HepG2 (cell line): Measurements from ENCODE around the gene SSC4D. TPM values are rescaled to one million over a fixed set of nuclear protein-coding genes. Genes with fewer than 3 reads are reported as not detected.

Experiments used
- FOXA1 ChIP-seq, 2 experiments: fragments of 450-650 bp in 1 of 2; sonication (generic) in 1 of 2; formaldehyde crosslinking in 1 of 2; IDR thresholded peaks; 2 replicates each; pipeline versions ENCODE4 v1.4.0 to v1.6.1; 2016 to 2020; ENCODE audit warnings: missing genetic modification reagents in 1 of 2
- FUBP1 ChIP-seq: sonication (generic); formaldehyde crosslinking; IDR thresholded peaks from 2 replicates; pipeline ENCODE4 v1.5.1; 2020; ENCODE audit warnings: missing genetic modification reagents, mild to moderate bottlenecking, borderline replicate concordance
- MEF2D ChIP-seq: sonication (generic); formaldehyde crosslinking; IDR thresholded peaks from 2 replicates; pipeline ENCODE4 v1.5.1; 2020; ENCODE audit warnings: mild to moderate bottlenecking, missing genetic modification reagents
- NCOA1 ChIP-seq: sonication (generic); formaldehyde crosslinking; IDR thresholded peaks from 2 replicates; pipeline ENCODE4 v1.9.0; 2021; ENCODE audit warnings: missing genetic modification reagents
- PATZ1 ChIP-seq: sonication (generic); formaldehyde crosslinking; IDR thresholded peaks from 2 replicates; pipeline ENCODE4 v1.4.0; 2020; ENCODE audit warnings: missing genetic modification reagents
- SRY ChIP-seq: sonication (generic); formaldehyde crosslinking; IDR thresholded peaks from 2 replicates; pipeline ENCODE4 v1.8.0; 2022; ENCODE audit warnings: mild to moderate bottlenecking, missing genetic modification reagents
- WIZ ChIP-seq: sonication (generic); formaldehyde crosslinking; IDR thresholded peaks from 2 replicates; pipeline ENCODE4 v1.5.1; 2020; ENCODE audit warnings: mild to moderate bottlenecking, missing genetic modification reagents
- ZBTB26 ChIP-seq: IDR thresholded peaks from 2 replicates; pipeline ENCODE4 v1.6.1; 2016; ENCODE audit warnings: missing compliant biosample characterization, missing genetic modification reagents, borderline replicate concordance
- ZBTB3 ChIP-seq: sonication (generic); formaldehyde crosslinking; IDR thresholded peaks from 2 replicates; pipeline ENCODE4 v1.4.0; 2020; ENCODE audit warnings: low read depth, mild to moderate bottlenecking, moderate library complexity, missing genetic modification reagents, borderline replicate concordance
- ZNF34 ChIP-seq: sonication (generic); formaldehyde crosslinking; IDR thresholded peaks from 2 replicates; pipeline ENCODE4 v1.4.0; 2020; ENCODE audit warnings: mild to moderate bottlenecking, missing genetic modification reagents, borderline replicate concordance
- ZNF407 ChIP-seq: sonication (generic); formaldehyde crosslinking; IDR thresholded peaks from one replicate; pipeline ENCODE4 v1.5.1; 2020; ENCODE audit warnings: mild to moderate bottlenecking, missing genetic modification reagents; ENCODE audit errors: not compliant biosample characterization
- ZNF552 ChIP-seq: sonication (generic); formaldehyde crosslinking; IDR thresholded peaks from 2 replicates; pipeline ENCODE4 v1.9.0; 2022; ENCODE audit warnings: missing genetic modification reagents, mild to moderate bottlenecking, borderline replicate concordance
- ZNF576 ChIP-seq: sonication (generic); formaldehyde crosslinking; IDR thresholded peaks from 2 replicates; pipeline ENCODE4 v1.4.0; 2020; ENCODE audit warnings: mild to moderate bottlenecking, missing genetic modification reagents
- ZNF790 ChIP-seq: sonication (generic); formaldehyde crosslinking; IDR thresholded peaks from 2 replicates; pipeline ENCODE4 v1.8.0; 2022; ENCODE audit warnings: missing genetic modification reagents, mild to moderate bottlenecking, borderline replicate concordance
- polyA plus RNA-seq, 8 experiments: library from polyadenylated mRNA; depleted of rRNA in 3 of 8; stranded (reverse) in 7 of 8; unstranded in 1 of 8; fragments of >200 nt; fragmentation: Illumina TruSeq in 4 of 8; extraction: Trizol in 4 of 8; gene quantifications; 2 replicates each; pipeline versions ENCODE4 v1.2.1 to v1.2.3, GENCODE V29; 2011 to 2016; ENCODE audit warnings: low read depth in 4 of 8, missing spikeins in 1 of 8, mixed read lengths in 1 of 8; ENCODE audit not compliant: insufficient read depth in 1 of 8
- total RNA-seq, 5 experiments: library from RNA; depleted of rRNA; stranded (reverse); fragments of >200 nt; fragmentation: Illumina TruSeq; extraction: Trizol; gene quantifications; 2 replicates each; pipeline ENCODE4 v1.2.3, GENCODE V29; 2016; ENCODE audit warnings: low read depth in 1 of 5

SSC4D gene
- total and polyA plus RNA-seq, 2 of the 13 experiments (the other 11 are each of a cell fraction or from before 2014, with no cell fraction given) = 33.3 to 63.8 TPM

- TF ChIP-seq ZNF552 = peak; percentile 7; the same call in 1 of the 2 replicates
- no peak for TF ChIP-seq PATZ1
- TF ChIP-seq ZNF790 (CRISPR knock-in tag) = no peak
- no peak for TF ChIP-seq FUBP1 (CRISPR knock-in tag)
- no peak for TF ChIP-seq ZBTB3
- TF ChIP-seq ZNF576 = peak; percentile 35; the same call in 1 of the 2 replicates
- no peak for TF ChIP-seq FOXA1 (IDR thresholded peaks at IDR 0.05)
- TF ChIP-seq FOXA1 (CRISPR knock-in tag; IDR thresholded peaks at IDR 0.05) = no peak
- no peak for TF ChIP-seq ZNF34 (CRISPR knock-in tag)
- TF ChIP-seq ZBTB26 (CRISPR knock-in tag) = 0 out of 2 replicates have a peak, but pooled peaks have one; percentile 4
- no peak for TF ChIP-seq SRY (CRISPR knock-in tag)
- TF ChIP-seq NCOA1 = peak; percentile 19; the same call in 1 of the 2 replicates
- TF ChIP-seq MEF2D (CRISPR knock-in tag) = 0 out of 2 replicates have a peak, but pooled peaks have one; percentile 60
- no peak for TF ChIP-seq ZNF407 (CRISPR knock-in tag)
- no peak for TF ChIP-seq WIZ
These were observed 16.9 kb downstream of the SSC4D start (continued) for GRCh38 chr7:76392531-76393115.
